BLaER1 (cell line): ENCODE results near the gene SURF1.

Experiments
- H3K27ac ChIP-seq: shearing (Covaris generic); formaldehyde crosslinking; 2 replicates; pipeline ENCODE4 v1.8.1; 2022
- H3K27me3 ChIP-seq: shearing (Covaris generic); formaldehyde crosslinking; 2 replicates; pipeline ENCODE4 v1.8.1; 2022
- H3K36me3 ChIP-seq: shearing (Covaris generic); formaldehyde crosslinking; 2 replicates; pipeline ENCODE4 v1.8.1; 2022
- H3K4me1 ChIP-seq: shearing (Covaris generic); formaldehyde crosslinking; 2 replicates; pipeline ENCODE4 v1.8.1; 2022
- H3K4me2 ChIP-seq: shearing (Covaris generic); formaldehyde crosslinking; 2 replicates; pipeline ENCODE4 v1.8.1; 2022
- H3K4me3 ChIP-seq: shearing (Covaris generic); formaldehyde crosslinking; 2 replicates; pipeline ENCODE4 v1.8.1; 2022
- H3K9ac ChIP-seq: shearing (Covaris generic); formaldehyde crosslinking; 2 replicates; pipeline ENCODE4 v1.8.1; 2022
- H3K9me3 ChIP-seq: shearing (Covaris generic); formaldehyde crosslinking; 2 replicates; pipeline ENCODE4 v1.8.1; 2022
- H4K20me1 ChIP-seq: shearing (Covaris generic); formaldehyde crosslinking; 2 replicates; pipeline ENCODE4 v1.8.1; 2022
- Cebpa-rat ChIP-seq: shearing (Covaris generic); IDR thresholded peaks from 2 replicates; pipeline ENCODE4 v1.8.1; 2022

SURF1 gene

DNA sequence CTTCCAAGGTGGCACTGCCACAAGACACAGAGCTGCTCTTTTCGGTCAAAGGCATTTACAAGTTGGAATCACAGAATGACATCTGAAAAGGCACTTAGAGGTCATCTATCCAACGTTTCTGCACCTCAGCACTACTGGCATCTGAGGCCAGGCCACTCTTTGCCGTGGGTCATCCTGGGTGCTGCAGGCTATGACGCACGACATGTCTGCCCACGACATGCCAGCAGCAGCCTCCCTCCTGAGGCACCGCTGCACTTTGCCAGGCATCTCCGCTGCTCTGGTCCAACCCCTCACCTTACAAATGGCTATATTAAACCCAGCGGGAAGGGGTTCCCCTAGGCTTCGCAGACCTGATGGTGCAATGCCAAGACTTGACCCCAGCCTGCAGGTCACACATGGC is 11.5 kb upstream of the SURF1 start:
- Histone ChIP-seq H3K9ac (0 out of 2 replicates have a peak overlapping the region, but pooled peaks have one; percentile 9), H3K36me3 (peaks cover 99% of the 10 kb centered on the region), H3K4me1 (peaks cover 47% of the 10 kb centered on the region), H3K9me3 (no peaks in the 10 kb centered on the region), H3K4me3 (no peak overlapping the region), H3K27me3 (no peaks in the 10 kb centered on the region), H4K20me1 (peaks cover 99% of the 10 kb centered on the region), H3K27ac (no peak overlapping the region), H3K4me2 (no peak overlapping the region)
- no peak for TF ChIP-seq Cebpa-rat

DNA sequence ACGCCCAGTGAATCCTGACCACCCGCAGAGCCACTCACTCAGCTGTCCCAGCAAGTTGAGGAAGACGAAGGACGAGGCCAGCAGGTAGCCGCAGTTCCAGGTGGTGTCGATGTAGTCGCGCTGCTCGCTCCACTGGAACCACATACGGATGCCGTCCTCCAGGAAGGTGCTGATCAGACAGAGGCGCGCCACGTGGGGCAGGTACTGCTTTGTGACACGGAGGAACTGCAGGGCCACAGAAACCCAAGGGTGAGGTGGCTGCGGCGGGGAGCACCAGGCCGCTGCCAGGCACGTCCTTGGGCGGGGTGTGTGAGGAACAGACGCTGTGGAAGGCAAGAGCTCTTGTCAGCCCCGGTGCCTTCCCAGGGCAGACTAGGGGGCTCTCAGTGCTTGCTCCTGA is 10.9 kb upstream of the SURF1 start:
- no peak for TF ChIP-seq Cebpa-rat
- Histone ChIP-seq H3K36me3 (peaks cover 99% of the 10 kb centered on the region), H3K9me3 (no peaks in the 10 kb centered on the region), H3K27ac (no peak overlapping the region), H3K9ac (no peak overlapping the region), H4K20me1 (peaks cover 99% of the 10 kb centered on the region), H3K4me2 (no peak overlapping the region), H3K27me3 (no peaks in the 10 kb centered on the region), H3K4me3 (no peak overlapping the region), H3K4me1 (peaks cover 46% of the 10 kb centered on the region)

DNA sequence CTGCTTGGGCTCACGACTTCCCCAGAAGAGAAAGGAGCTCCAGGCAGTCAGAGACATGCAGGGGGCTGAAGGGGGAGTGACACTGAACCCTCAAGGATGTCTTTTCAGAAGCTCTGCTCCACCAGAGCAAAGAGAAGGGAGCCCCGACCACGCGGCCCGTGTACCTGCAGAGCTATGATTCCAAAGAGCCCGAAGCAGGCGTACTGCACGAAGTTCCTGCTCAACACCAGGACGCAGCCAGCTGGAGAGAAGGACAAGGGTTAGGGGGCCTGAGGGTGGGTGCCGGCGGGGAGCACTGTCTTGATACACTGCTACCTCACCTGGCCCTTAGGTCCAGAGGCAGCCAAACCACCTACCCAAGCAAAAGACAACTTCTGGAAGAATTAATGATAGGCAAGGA is 10.1 kb upstream of the SURF1 start:
- H3K27me3 ChIP-seq, result no peaks in the 10 kb centered on the region
- H3K27ac ChIP-seq, result no peak overlapping the region
- peaks cover 46% of the 10 kb centered on the region for H3K4me1 ChIP-seq
- peaks cover 99% of the 10 kb centered on the region for H4K20me1 ChIP-seq
- TF ChIP-seq Cebpa-rat, result no peak
- no peak overlapping the region for H3K4me3 ChIP-seq
- no peak overlapping the region for H3K4me2 ChIP-seq
- H3K9me3 ChIP-seq, result no peaks in the 10 kb centered on the region
- peaks cover 99% of the 10 kb centered on the region for H3K36me3 ChIP-seq
- no peak overlapping the region for H3K9ac ChIP-seq

DNA sequence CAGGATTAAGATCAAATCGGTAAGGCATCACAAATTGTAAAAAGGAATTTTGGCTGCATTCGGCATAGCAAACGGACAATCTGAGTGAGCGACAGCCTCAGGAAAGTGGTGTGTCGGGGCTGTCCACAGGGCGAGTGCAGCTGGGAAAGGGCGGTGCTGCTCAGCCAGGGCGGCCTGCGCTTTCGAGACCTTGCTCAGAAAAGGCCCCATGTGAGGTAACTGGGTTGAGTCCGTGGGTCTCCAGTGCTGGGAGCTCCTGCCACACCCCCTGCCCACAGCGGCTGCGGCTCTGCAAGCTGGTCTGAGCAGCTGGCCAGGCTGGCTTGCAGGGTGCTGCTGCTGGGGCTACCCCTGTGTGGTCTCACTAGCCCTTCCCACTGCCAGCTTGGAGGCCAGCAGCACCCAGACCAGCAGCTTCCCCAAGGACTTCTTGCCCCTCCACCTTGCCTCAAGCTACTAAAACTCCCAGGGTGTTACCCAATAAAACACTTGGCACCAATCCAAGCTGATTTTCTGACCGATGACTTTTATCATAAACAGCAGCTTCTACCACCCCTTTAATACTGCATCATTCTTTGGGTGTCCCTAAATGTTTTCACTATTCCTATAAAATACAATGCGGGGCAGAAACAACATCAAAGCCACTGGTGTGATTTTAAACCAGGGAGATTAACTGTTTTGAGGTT is 6.2 kb upstream of the SURF1 start:
- Histone ChIP-seq H3K4me3 (no peak overlapping the region), H3K27ac (no peak overlapping the region), H3K27me3 (no peaks in the 10 kb centered on the region), H3K4me2 (no peak overlapping the region), H3K9me3 (no peaks in the 10 kb centered on the region), H3K4me1 (peaks cover 56% of the 10 kb centered on the region), H3K36me3 (peaks cover 98% of the 10 kb centered on the region), H4K20me1 (peaks cover 98% of the 10 kb centered on the region), H3K9ac (no peak overlapping the region)
- TF ChIP-seq Cebpa-rat, result no peak

DNA sequence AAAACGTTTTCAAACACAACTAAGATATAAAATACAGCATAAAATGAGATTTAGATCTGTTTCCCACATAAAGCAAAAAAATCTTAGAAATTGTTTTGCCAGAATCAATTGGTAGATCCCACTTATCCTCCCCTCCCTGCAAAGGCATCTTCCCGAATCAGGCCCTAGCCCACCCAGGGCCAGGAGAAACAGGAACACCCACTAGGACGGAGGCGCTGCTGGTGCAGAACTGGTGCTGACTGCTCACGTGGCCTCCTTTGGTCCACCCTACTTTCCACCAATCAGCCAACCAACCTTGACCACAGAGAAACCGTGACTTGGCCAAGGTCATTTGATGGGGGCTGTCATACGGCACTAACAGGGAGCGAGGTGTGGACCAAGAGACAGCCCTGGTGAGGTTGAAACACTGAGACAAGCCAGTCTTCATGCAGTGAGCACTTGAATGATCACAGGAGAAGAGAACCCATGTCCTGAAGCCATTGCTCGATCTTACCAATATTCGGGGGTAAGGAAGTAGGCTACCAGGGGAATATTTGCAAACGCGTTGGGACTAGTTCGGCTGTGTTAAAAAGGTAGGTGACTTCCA is 5.3 kb upstream of the SURF1 start:
- Histone ChIP-seq H4K20me1 (peaks cover 97% of the 10 kb centered on the region), H3K27ac (no peak overlapping the region), H3K27me3 (no peaks in the 10 kb centered on the region), H3K9ac (0 out of 2 replicates have a peak overlapping the region, but pooled peaks have one; percentile 26), H3K4me1 (peaks cover 64% of the 10 kb centered on the region), H3K4me3 (no peak overlapping the region), H3K9me3 (no peaks in the 10 kb centered on the region), H3K36me3 (peaks cover 90% of the 10 kb centered on the region), H3K4me2 (peak overlapping the region; percentile 43; the same call in 1 of the 2 replicates)
- no peak for TF ChIP-seq Cebpa-rat

DNA sequence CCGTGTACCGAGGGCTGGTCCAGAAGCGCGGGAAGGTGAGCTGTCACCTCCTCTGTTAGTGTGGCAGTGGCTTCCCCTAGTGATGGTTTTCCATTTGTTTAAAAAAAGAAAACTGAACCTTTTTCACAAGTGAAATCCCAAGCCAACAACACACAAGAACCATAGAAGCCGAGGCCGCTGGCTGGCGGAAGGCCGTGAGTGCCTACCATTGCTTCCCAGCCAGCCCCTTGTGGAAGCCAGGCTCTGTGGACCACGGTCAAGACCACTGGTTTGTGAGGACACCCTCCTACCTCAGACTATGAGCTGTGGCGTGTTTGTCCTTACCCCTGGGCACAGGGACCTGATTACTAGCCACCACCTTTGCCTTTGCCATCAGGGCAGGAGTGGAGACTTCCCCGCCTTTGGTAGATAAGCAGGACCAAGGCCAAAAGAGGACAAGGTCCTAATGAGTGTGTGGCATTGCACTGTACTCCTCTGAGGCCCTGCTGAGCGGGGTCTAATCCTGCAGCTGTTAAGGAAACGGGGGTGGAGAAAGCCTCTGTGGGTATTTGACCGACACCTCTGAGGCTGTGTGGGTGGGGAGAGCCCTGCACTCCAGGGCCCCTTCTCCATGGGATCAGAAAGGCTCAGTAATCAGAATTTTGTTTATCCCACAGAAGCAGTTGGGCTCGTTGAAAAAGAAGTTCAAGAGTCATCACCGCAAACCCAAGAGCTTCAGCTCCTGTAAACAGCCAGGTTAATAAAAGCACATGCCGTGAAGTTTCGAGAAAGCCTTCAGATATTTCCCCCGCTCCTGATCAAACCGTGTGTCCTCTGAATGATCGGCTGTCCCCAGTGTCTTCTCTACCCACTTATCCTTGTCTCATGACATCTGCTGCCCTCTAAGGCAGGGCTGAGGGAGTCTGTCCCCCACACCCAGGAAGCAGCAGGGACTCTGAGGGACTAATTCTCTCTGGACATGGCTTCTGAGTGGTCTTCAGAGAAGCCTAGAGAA is 4.4 kb upstream of the SURF1 start:
- peak overlapping the region; percentile 43 for H3K4me2 ChIP-seq
- no peak for TF ChIP-seq Cebpa-rat
- H3K27me3 ChIP-seq, result no peaks in the 10 kb centered on the region
- peak overlapping the region; percentile 33 for H3K27ac ChIP-seq
- H3K9me3 ChIP-seq, result no peaks in the 10 kb centered on the region
- H3K36me3 ChIP-seq, result peaks cover 81% of the 10 kb centered on the region
- peaks cover 65% of the 10 kb centered on the region for H3K4me1 ChIP-seq
- H3K4me3 ChIP-seq, result no peak overlapping the region
- H3K9ac ChIP-seq, result peak overlapping the region; percentile 26
- H4K20me1 ChIP-seq, result peaks cover 92% of the 10 kb centered on the region

DNA sequence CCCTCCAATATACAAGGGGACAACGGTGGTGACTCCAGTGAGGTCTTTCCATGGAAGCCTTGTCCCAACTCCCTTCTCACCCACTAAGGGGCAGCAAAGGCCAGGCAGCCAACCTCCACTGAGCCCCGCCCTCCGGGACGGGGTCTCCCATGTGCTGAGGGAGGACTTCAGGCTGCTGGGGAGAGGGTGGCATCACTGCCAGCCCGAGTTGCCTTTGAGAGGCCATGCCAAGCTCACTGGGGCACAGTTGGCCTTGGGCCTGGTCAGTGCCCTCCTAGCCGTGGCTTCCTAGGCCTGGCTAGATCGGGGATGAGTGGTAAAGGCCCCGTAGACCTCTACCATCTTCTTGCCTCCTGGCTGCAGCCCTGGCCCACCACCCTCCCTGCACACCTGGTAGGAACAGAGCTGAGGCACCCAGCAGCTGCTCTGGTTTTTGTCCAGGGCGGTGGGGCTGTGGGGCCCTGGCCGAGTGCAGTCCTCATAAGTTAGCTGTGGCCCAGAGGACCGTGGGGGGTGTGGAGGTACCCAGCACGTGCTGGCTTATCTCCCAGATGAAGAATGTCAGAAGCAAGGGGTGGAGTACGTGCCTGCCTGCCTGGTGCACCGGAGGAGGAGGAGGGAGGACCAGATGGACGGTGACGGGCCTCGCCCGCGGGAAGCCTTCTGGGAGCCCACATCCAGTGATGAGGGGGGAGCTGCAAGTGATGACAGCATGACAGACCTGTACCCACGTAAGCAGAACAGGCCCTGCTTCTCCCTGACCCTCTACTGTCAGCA is 3.3 kb upstream of the SURF1 start:
- TF ChIP-seq Cebpa-rat, result no peak
- H3K4me2 ChIP-seq, result peak overlapping the region; percentile 43
- peak overlapping the region; percentile 33; the same call in 1 of the 2 replicates for H3K27ac ChIP-seq
- H3K9me3 ChIP-seq, result no peaks in the 10 kb centered on the region
- no peak overlapping the region for H3K4me3 ChIP-seq
- peak overlapping the region; percentile 24; the same call in 1 of the 2 replicates for H3K9ac ChIP-seq
- peaks cover 70% of the 10 kb centered on the region for H3K36me3 ChIP-seq
- peaks cover 70% of the 10 kb centered on the region for H3K4me1 ChIP-seq
- H3K27me3 ChIP-seq, result no peaks in the 10 kb centered on the region
- peaks cover 92% of the 10 kb centered on the region for H4K20me1 ChIP-seq

DNA sequence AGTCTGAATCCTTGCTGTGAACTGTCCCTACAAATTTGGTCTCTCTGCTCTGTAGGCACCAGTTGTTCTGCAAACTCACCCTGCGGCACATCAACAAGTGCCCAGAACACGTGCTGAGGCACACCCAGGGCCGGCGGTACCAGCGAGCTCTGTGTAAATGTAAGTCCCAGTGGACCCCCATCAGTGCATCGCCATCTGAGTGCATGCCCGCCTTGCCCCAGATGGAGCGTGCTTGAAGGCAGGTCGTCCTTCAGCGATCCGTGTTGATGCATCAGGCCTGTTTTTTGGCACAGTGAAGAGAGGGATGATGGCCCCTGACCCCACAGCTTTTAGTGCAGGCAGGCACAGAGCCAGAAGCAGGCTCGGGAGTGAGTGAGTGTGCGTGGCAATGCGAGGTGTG is 1.4 kb upstream of the SURF1 start:
- peak overlapping the region; percentile 97 for H3K9ac ChIP-seq
- H3K4me3 ChIP-seq, result peak overlapping the region; percentile 81

DNA sequence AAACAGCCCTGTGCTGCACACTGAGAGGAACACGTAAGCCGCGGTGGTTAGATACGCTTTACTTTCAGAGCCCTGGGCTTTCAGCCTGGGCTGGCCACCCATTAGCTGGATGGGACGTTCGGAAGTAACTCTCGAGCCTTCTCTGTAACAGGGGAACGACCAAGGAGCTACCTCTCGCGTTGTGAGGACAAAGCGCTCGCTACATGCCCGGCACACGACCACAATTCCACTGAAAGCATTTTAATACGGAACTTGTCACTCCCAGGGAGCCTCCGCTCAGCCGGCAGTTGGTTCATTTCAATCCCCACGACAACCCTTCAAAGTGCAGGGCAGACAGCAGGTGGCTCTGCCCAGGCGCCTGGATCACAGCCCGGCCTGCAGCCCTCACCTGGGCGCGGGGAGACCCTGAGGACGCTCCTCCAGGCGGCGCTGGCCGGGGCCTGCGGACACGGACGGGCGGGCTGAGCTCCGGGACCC is 368 bp downstream of the SURF1 start:
- Histone ChIP-seq H3K27me3 (no peaks in the 10 kb centered on the region), H3K9ac (peak overlapping the region; percentile 97), H3K36me3 (peaks cover 63% of the 10 kb centered on the region), H4K20me1 (peaks cover 87% of the 10 kb centered on the region), H3K9me3 (no peaks in the 10 kb centered on the region), H3K4me1 (peaks cover 80% of the 10 kb centered on the region), H3K4me3 (peak overlapping the region; percentile 81), H3K27ac (peak overlapping the region; percentile 97), H3K4me2 (peak overlapping the region; percentile 94)
- no peak for TF ChIP-seq Cebpa-rat

More for the DNA sequence above, 1.4 kb upstream of the SURF1 start:
- Histone ChIP-seq H3K9me3 (no peaks in the 10 kb centered on the region), H3K4me2 (peak overlapping the region; percentile 100), H3K4me1 (peaks cover 82% of the 10 kb centered on the region), H3K27me3 (no peaks in the 10 kb centered on the region), H4K20me1 (peaks cover 87% of the 10 kb centered on the region), H3K36me3 (peaks cover 63% of the 10 kb centered on the region), H3K27ac (peak overlapping the region; percentile 97; the same call in 1 of the 2 replicates)
- TF ChIP-seq Cebpa-rat, result no peak
